Right lobe of liver (tissue), 6 donors: ENCODE data around the gene C1orf50. TPM values are rescaled to one million over a fixed set of nuclear protein-coding genes. Genes with fewer than 3 reads are reported as not detected.

ENCODE experiments used
- ATAC-seq, 4 donors: fragments of 200-7000 bp; cut with Tn5 transposase; one replicate each; pipeline ENCODE4 v1.9.1; 2020; ENCODE audit warnings: mild to moderate bottlenecking in 4 of 4, moderate library complexity in 4 of 4
- DNase-seq, 3 donors: peaks; one replicate each; pipeline ENCODE4 v3.0.0-alpha.2; 2020
- H3K27ac ChIP-seq, 3 donors: fragments of 200-600 bp; one replicate each; pipeline ENCODE4 v1.8.0; 2022
- H3K27me3 ChIP-seq, 2 donors: fragments of 200-600 bp; one replicate each; pipeline ENCODE4 v1.8.0; 2022
- H3K36me3 ChIP-seq, 4 donors: fragments of 200-600 bp; sonication (generic) in 1 of 4; one replicate each; pipeline versions ENCODE4 v1.5.1 to v1.8.0; 2017 to 2022; ENCODE audit warnings: control low read depth in 1 of 4
- H3K4me1 ChIP-seq, 4 donors: fragments of 200-600 bp; sonication (generic) in 1 of 4; one replicate each; pipeline versions ENCODE4 v1.5.1 to v1.8.0; 2017 to 2022; ENCODE audit warnings: control low read depth in 1 of 4
- H3K4me3 ChIP-seq, 3 donors: fragments of 200-600 bp; one replicate each; pipeline ENCODE4 v1.8.0; 2022
- H3K9me3 ChIP-seq, 4 donors: fragments of 200-600 bp; sonication (generic) in 1 of 4; one replicate each; pipeline versions ENCODE4 v1.5.1 to v1.8.0; 2017 to 2022; ENCODE audit warnings: control low read depth in 1 of 4
- CTCF ChIP-seq, 4 donors: fragments of 200-600 bp in 3 of 4; fragments of 450-650 bp in 1 of 4; IDR thresholded peaks; one replicate each; pipeline versions ENCODE4 v1.5.1 to v1.8.0; 2016 to 2022; ENCODE audit warnings: antibody characterized with exemption in 4 of 4, mild to moderate bottlenecking in 2 of 4
- POLR2A ChIP-seq: fragments of 450-650 bp; IDR thresholded peaks from one replicate; pipeline ENCODE4 v1.6.1; 2017; ENCODE audit warnings: antibody characterized with exemption, mild to moderate bottlenecking
- WGBS: methylation state at CpG from one replicate; pipeline ENCODE4 v1.1.6; 2018; ENCODE audit warnings: low coverage, low lambda C conversion rate; ENCODE audit not compliant: insufficient coverage; ENCODE audit errors: missing lambda C conversion rate; 5-methylcytosine and 5-hydroxymethylcytosine counted together
- intact Hi-C, 2 donors: fragments of 100-400 bp; cut with DNase I; formaldehyde crosslinking; loops; one replicate each; pipeline versions ENCODE4 v1.11.2 to v1.14.1; 2022
- total RNA-seq, 6 experiments: library from RNA; depleted of rRNA in 2 of 6; stranded (reverse); fragments of >200 nt in 2 of 6; fragmentation: NEBNext Ultra II Directional in 3 of 6; extraction: Animal tissue kit (Norgen Biotek cat#: 25700) in 3 of 6; gene quantifications; one replicate each; pipeline versions ENCODE4 v1.1.0 to v1.2.4, GENCODE V29; 2016 to 2023
- donor health status: DM: no; HTN: yes; CAD: no.
- donor health status: DM: no; HTN: no; CAD: no.
- donor health status: DM: no; HTN: no; CAD: no.
- donor health status: DM: no; HTN: yes; CAD: no.
- donor health status: DM: no; HTN: yes; CAD: no.

Gene C1orf50
- total RNA-seq, 6 experiments from 2014 or later: 4.7 to 6.4 (median 5.3) TPM

GRCh38 chr1:42779725-42780124 lies 12.7 kb downstream of the C1orf50 start:
- Histone ChIP-seq H3K4me1 (peaks cover 0 to 8% (median 0%) of the 10 kb centered on the region in 4 donors), H3K27ac (no peak overlapping the region), H3K27me3 (no peaks in the 10 kb centered on the region), H3K4me3 (no peak overlapping the region), H3K36me3 (peaks cover 0 to 31% (median 0%) of the 10 kb centered on the region in 4 donors), H3K9me3 (no peaks in the 10 kb centered on the region)
- ATAC-seq: no peak
- no peak for DNase-seq
- intact Hi-C loops: loop anchor here in 1 of 2 donors (5.0 to 10.0 kb wide), 2 partner anchors 133 to 295 kb away; no protein-coding TSS in a partner anchor
- 75% methylated on average over 2 of the region's 2 CpGs for WGBS
- TF ChIP-seq POLR2A: no peak
- no peak for TF ChIP-seq CTCF (IDR thresholded peaks at IDR 0.05)

GRCh38 chr1:42780176-42780575 lies 13.1 kb downstream of the C1orf50 start:
- TF ChIP-seq POLR2A: no peak
- no peak for TF ChIP-seq CTCF (IDR thresholded peaks at IDR 0.05)
- intact Hi-C loops: no loop called here
- Histone ChIP-seq H3K9me3 (no peaks in the 10 kb centered on the region), H3K27me3 (no peaks in the 10 kb centered on the region), H3K36me3 (peaks cover 0 to 26% (median 0%) of the 10 kb centered on the region in 4 donors), H3K4me3 (no peak overlapping the region), H3K27ac (no peak overlapping the region), H3K4me1 (peaks cover 0 to 7% (median 0%) of the 10 kb centered on the region in 4 donors)
- DNase-seq: no peak
- no peak for ATAC-seq
- 90% methylated on average over 1 of the region's 1 CpG for WGBS

GRCh38 chr1:42783092-42783491 lies 16.0 kb downstream of the C1orf50 start:
- Histone ChIP-seq H3K4me1 (peaks cover 0 to 7% (median 0%) of the 10 kb centered on the region in 4 donors), H3K9me3 (no peaks in the 10 kb centered on the region), H3K36me3 (no peaks in the 10 kb centered on the region), H3K27ac (no peak overlapping the region), H3K4me3 (no peak overlapping the region), H3K27me3 (no peaks in the 10 kb centered on the region)
- no peak for ATAC-seq
- no peak for TF ChIP-seq CTCF (IDR thresholded peaks at IDR 0.05)
- TF ChIP-seq POLR2A: no peak
- no peak for DNase-seq
- 92% methylated on average over 2 of the region's 2 CpGs for WGBS
- intact Hi-C loops: no loop called here

GRCh38 chr1:42784547-42784945 lies 17.5 kb downstream of the C1orf50 start:
- no peaks in the 10 kb centered on the region for H3K9me3 ChIP-seq
- TF ChIP-seq CTCF (IDR thresholded peaks at IDR 0.05): no peak
- TF ChIP-seq POLR2A: no peak

More at GRCh38 chr1:42784547-42784945, 17.5 kb downstream of the C1orf50 start:
- 93% methylated on average over 9 of the region's 18 CpGs for WGBS
- Histone ChIP-seq H3K4me3 (no peak overlapping the region), H3K36me3 (no peaks in the 10 kb centered on the region), H3K4me1 (peaks cover 0 to 7% (median 0%) of the 10 kb centered on the region in 4 donors), H3K27ac (no peak overlapping the region), H3K27me3 (no peaks in the 10 kb centered on the region)
- ATAC-seq: peak in 2 of 4 donors; percentile 5 to 12
- no peak for DNase-seq
- intact Hi-C loops: no loop called here
